Heart right ventricle (tissue), 16 donors: ENCODE data around the gene MED26. TPM values are rescaled to one million over a fixed set of nuclear protein-coding genes. Genes with fewer than 3 reads are reported as not detected.

ENCODE experiments used
- ATAC-seq, 8 donors: fragments of 200-7000 bp; cut with Tn5 transposase; one replicate each; pipeline ENCODE4 v1.9.1; 2020; ENCODE audit warnings: mild to moderate bottlenecking in 8 of 8, moderate library complexity in 8 of 8, moderate number of reproducible peaks in 1 of 8
- DNase-seq, 2 donors: peaks; one replicate each; pipeline ENCODE4 v3.0.0-alpha.2; 2020
- H3K27ac ChIP-seq, 10 donors: fragments of 200-600 bp; sonication (generic) in 2 of 10; one replicate each; pipeline versions ENCODE4 v1.5.0 to v1.8.0; 2020 to 2022; ENCODE audit warnings: mild to moderate bottlenecking in 3 of 10
- H3K27me3 ChIP-seq, 7 donors: fragments of 200-600 bp; one replicate each; pipeline ENCODE4 v1.8.0; 2021 to 2022; ENCODE audit warnings: mild to moderate bottlenecking in 2 of 7
- H3K36me3 ChIP-seq, 9 donors: fragments of 200-600 bp; sonication (generic) in 1 of 9; one replicate each; pipeline versions ENCODE4 v1.5.0 to v1.8.0; 2020 to 2022; ENCODE audit warnings: mild to moderate bottlenecking in 2 of 9
- H3K4me1 ChIP-seq, 9 donors: fragments of 200-600 bp; sonication (generic) in 1 of 9; one replicate each; pipeline versions ENCODE4 v1.5.0 to v1.8.0; 2020 to 2022; ENCODE audit warnings: mild to moderate bottlenecking in 4 of 9
- H3K4me3 ChIP-seq, 10 donors: fragments of 200-600 bp; sonication (generic) in 2 of 10; one replicate each; pipeline versions ENCODE4 v1.5.0 to v1.8.0; 2020 to 2022; ENCODE audit warnings: mild to moderate bottlenecking in 7 of 10, moderate library complexity in 2 of 10
- H3K9me3 ChIP-seq, 11 donors: fragments of 200-600 bp in 10 of 11; sonication (generic) in 2 of 11; one replicate each; pipeline versions ENCODE4 v1.5.0 to v1.8.0; 2013 to 2022; ENCODE audit warnings: mild to moderate bottlenecking in 2 of 11, control low read depth in 1 of 11, moderate library complexity in 1 of 11
- WGBS, 2 donors: extraction: QIAGEN DNeasy Blood & Tissue Kit; methylation state at CpG; one replicate each; pipeline ENCODE4 v1.1.7; 2013; ENCODE audit warnings: inconsistent platforms in 1 of 2; 5-methylcytosine and 5-hydroxymethylcytosine counted together
- intact Hi-C, 10 donors: fragments of 100-400 bp; cut with DNase I; formaldehyde crosslinking; loops; one replicate each; pipeline versions ENCODE4 v1.11.1 to v1.14.2; 2022
- polyA plus RNA-seq, 2 donors: library from polyadenylated mRNA; stranded (reverse); fragments of 200-250 nt; gene quantifications; one replicate each; pipeline ENCODE4 v1.2.3, GENCODE V29; 2013
- total RNA-seq, 10 donors: library from RNA; stranded (reverse); fragmentation: NEBNext Ultra II Directional in 3 of 10; extraction: Animal tissue kit (Norgen Biotek cat#: 25700) in 3 of 10; gene quantifications; one replicate each; pipeline versions ENCODE4 v1.2.1 to v1.2.4, GENCODE V29; 2021 to 2023
- TF ChIP-seq, protein P1 (sequence below), 9 donors: fragments of 200-600 bp; sonication (generic) in 2 of 9; IDR thresholded peaks; one replicate each; pipeline versions ENCODE4 v1.5.0 to v1.8.0; 2021 to 2022; ENCODE audit warnings: antibody characterized with exemption in 9 of 9, mild to moderate bottlenecking in 5 of 9, moderate library complexity in 1 of 9
- donor health status: Arrhythmogenic right ventricular cardiomyopathy.
- donor health status: ischemic (EF 13 %, LVEDD 7.1; RV severe dilation, severe dysfunction).
- donor health status: healthy with polysubstance abuse.
- donor health status: DM: no; HTN: yes; CAD: no.
- donor health status: DM: no; HTN: no; CAD: no.
- donor health status: ischemic (EF 25% LVEDD 6.9; RV normal size, moderate dysfunction).
- donor health status: ischemic (EF 25% LVEDD 5.7; RV mildly dilated, moderate dysfunction).
- donor health status: healthy.
- donor health status: DM: yes; HTN: yes; CAD: no.
- donor health status: Ischemic cardiomyopathy.
- donor health status: ischemic (EF 35%, LVEDD 5.7; RV mildly dilated, moderate dysfunction).
- donor health status: nonischemic (EF 11% LVEDD 7.7; RV severe dilation, severe dysfunction).
- donor health status: DM: yes; HTN: yes; CAD: no.
- donor health status: PGD.
- donor health status: ischemic (EF 29% LVEDD 5.4; RV normal size, mild dysfunction).
- donor health status: nonischemic (EF 23%, LVEDD 6.1; RV moderate dilation, normal function).

MED26 gene
- total and polyA plus RNA-seq, 12 donors: 3.3 to 6.9 (median 4.6) TPM

DNA sequence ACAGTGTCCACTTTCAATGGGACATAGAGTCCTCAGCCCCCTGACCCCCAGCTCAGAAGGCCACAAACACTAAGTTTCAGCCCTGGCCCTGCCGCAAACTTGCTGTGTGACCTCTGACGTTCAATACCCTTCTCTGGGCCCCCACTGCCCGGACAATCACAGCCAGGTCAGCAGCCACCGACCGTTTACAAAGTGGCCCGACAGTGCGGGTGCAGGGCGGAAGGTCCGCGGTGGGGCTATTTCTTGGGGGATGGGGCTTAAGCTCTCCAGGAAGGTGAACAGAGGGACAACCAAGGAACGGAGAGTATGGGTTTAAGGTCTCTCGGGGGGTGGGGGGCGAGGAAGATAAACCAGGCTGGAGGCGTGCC is 31.4 kb upstream of the MED26 start:
- intact Hi-C loops: no loop called here
- TF ChIP-seq, protein P1, sequence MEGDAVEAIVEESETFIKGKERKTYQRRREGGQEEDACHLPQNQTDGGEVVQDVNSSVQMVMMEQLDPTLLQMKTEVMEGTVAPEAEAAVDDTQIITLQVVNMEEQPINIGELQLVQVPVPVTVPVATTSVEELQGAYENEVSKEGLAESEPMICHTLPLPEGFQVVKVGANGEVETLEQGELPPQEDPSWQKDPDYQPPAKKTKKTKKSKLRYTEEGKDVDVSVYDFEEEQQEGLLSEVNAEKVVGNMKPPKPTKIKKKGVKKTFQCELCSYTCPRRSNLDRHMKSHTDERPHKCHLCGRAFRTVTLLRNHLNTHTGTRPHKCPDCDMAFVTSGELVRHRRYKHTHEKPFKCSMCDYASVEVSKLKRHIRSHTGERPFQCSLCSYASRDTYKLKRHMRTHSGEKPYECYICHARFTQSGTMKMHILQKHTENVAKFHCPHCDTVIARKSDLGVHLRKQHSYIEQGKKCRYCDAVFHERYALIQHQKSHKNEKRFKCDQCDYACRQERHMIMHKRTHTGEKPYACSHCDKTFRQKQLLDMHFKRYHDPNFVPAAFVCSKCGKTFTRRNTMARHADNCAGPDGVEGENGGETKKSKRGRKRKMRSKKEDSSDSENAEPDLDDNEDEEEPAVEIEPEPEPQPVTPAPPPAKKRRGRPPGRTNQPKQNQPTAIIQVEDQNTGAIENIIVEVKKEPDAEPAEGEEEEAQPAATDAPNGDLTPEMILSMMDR (IDR thresholded peaks at IDR 0.05): no peak
- H3K9me3 ChIP-seq: no peaks in the 10 kb centered on the region

DNA sequence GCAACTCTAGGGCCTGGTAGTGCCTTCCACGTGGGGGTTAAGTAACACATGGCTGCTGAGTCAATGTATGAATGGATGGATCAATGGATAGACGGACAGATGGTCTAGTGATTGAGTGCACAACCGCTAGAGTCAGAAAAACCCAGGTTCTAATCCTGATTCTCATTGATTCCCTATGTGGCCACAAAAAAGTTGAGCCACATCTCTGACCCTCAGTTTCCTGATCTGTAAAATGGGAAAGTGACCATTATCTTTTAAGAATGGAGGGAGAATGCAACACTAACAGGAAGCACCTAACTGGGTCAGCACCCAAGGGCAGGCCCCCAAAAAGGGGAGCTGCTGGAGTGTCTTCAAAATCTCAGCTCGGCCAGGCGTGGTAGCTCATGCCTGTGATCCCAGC is 29.4 kb upstream of the MED26 start:
- H3K27me3 ChIP-seq: no peaks in the 10 kb centered on the region
- H3K4me3 ChIP-seq: no peak overlapping the region
- no peak overlapping the region for H3K27ac ChIP-seq
- H3K36me3 ChIP-seq: peaks cover 0 to 68% (median 39%) of the 10 kb centered on the region in 9 donors
- peaks cover 11 to 48% (median 32%) of the 10 kb centered on the region in 9 donors for H3K4me1 ChIP-seq
- WGBS, 2 donors: 91 to 95% methylated on average over 5 of the region's 5 CpGs
- H3K9me3 ChIP-seq: no peaks in the 10 kb centered on the region
- DNase-seq (no peak), ATAC-seq (no peak)
- TF ChIP-seq, protein P1 (IDR thresholded peaks at IDR 0.05): no peak
- intact Hi-C loops: no loop called here

More for the DNA sequence above, 31.4 kb upstream of the MED26 start:
- 2% methylated on average over 13 to 14 of the region's 14 CpGs for WGBS, 2 donors
- Histone ChIP-seq H3K4me3 (peak overlapping the region; percentile 59 to 97 (median 75)), H3K36me3 (peaks cover 0 to 47% (median 20%) of the 10 kb centered on the region in 9 donors), H3K27ac (peak overlapping the region in 9 of 10 donors; percentile 87 to 98 (median 93)), H3K27me3 (no peaks in the 10 kb centered on the region), H3K4me1 (peaks cover 11 to 67% (median 49%) of the 10 kb centered on the region in 9 donors)
- ATAC-seq: no peak
- no peak for DNase-seq

DNA sequence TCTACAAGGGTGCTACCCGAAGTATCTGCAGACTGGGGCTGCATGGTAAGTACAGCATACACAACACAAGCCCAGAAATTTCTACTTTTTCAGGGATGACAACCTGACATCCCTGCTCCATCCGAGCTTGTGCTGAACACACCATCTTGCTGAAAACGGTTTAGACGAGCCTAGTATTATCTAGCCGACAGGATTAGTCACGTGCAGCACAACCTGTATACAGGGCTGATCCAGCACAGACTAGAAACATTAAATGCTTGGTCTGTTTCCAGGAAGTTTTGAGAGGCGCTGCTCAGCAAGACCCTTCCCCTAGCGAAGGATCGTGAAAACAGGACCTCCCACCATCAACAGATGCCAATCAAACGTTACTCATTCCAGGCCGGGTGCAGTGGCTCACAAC is 27.7 kb upstream of the MED26 start:
- Histone ChIP-seq H3K9me3 (no peaks in the 10 kb centered on the region), H3K4me3 (no peak overlapping the region), H3K27me3 (no peaks in the 10 kb centered on the region), H3K27ac (no peak overlapping the region), H3K36me3 (peaks cover 2 to 84% (median 49%) of the 10 kb centered on the region in 9 donors), H3K4me1 (peaks cover 8 to 35% (median 21%) of the 10 kb centered on the region in 9 donors)
- WGBS, 2 donors: 79 to 80% methylated on average over 11 of the region's 11 CpGs
- ATAC-seq: no peak
- TF ChIP-seq, protein P1 (IDR thresholded peaks at IDR 0.05): no peak
- no peak for DNase-seq
- intact Hi-C loops: no loop called here

DNA sequence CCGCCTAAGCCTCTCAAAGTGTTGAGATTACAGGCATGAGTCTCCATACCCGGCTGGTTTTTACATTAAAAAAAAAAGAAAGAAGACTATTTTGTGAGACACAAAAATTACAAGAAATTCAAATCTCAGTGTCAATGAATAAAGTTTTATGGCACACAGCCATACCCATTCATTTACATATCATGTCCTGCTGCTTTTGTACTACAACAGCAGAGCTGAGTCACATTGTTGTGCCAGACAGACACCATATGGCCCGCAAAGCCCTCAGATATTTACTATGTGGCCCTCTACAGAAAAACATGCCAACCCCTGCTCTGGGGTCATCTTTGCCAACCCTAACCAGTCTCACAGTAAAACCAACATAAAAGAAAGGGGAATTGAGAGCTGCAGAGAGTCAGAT is 26.6 kb upstream of the MED26 start:
- no peak for ATAC-seq
- Histone ChIP-seq H3K4me3 (no peak overlapping the region), H3K27me3 (no peaks in the 10 kb centered on the region), H3K27ac (no peak overlapping the region), H3K4me1 (peaks cover 8 to 35% (median 20%) of the 10 kb centered on the region in 9 donors), H3K36me3 (peaks cover 2 to 95% (median 49%) of the 10 kb centered on the region in 9 donors), H3K9me3 (no peaks in the 10 kb centered on the region)
- TF ChIP-seq, protein P1 (IDR thresholded peaks at IDR 0.05): no peak
- DNase-seq: no peak
- WGBS, 2 donors: 84 to 92% methylated on average over 3 of the region's 3 CpGs
- intact Hi-C loops: no loop called here
